ENCODE measurements around the gene AMZ1. TPM values are rescaled to one million over a fixed set of nuclear protein-coding genes. Genes with fewer than 3 reads are reported as not detected.
"Not testable (repeated sequence)": the region's sequence is repeated elsewhere in the genome, so short reads cannot be mapped to it uniquely, and the experiment has no call there.

AMZ1 gene
- total RNA-seq, 1 experiment from 2014 or later: 0.74 TPM

GRCh38 chr7:2691011-2691707 is 3.2 kb downstream of the AMZ1 start:
- no peak overlapping the region for H3K23ac ChIP-seq (ENCODE audit: insufficient read length, low read depth, low read length)
- no peaks in the 10 kb centered on the region for H3K79me2 ChIP-seq (ENCODE audit: insufficient read depth, low read length)
- H3K14ac ChIP-seq (ENCODE audit: insufficient read depth, low read length): no peak overlapping the region
- H3K27me3 ChIP-seq (ENCODE audit: insufficient read depth, low read length): peaks cover 12% of the 10 kb centered on the region; the same call in 1 of the 2 replicates
- Mint-ChIP-seq H3K36me3 (ENCODE audit: insufficient read depth in 1 of 3, low read depth in 3 of 3) (no peaks in the 10 kb centered on the region), H3K27me3 (ENCODE audit: low read depth) (peaks cover 47% of the 10 kb centered on the region), H3K27ac (peak overlapping the region in 1 of 3 experiments; percentile 27; a peak in 1 of 7 replicates), H3K4me1 (peaks cover 5 to 8% of the 10 kb centered on the region in 2 experiments), H3K9me3 (no peaks in the 10 kb centered on the region), H3K4me3 (no peak overlapping the region)
- H4K20me1 ChIP-seq (ENCODE audit: control insufficient read depth, insufficient read depth, insufficient read length): no peaks in the 10 kb centered on the region
- H2BK15ac ChIP-seq (ENCODE audit: low read depth, low read length): no peak overlapping the region; the same call in 1 of the 2 replicates
- TF ChIP-seq CTCF (conservative IDR thresholded peaks at IDR 0.05): no peak
- no peak overlapping the region for H4K91ac ChIP-seq (ENCODE audit: insufficient read length, low read depth, low read length)
- H3K23me2 ChIP-seq (ENCODE audit: insufficient read length, low read depth, low read length, poor library complexity, severe bottlenecking): peaks cover 11% of the 10 kb centered on the region
- H2BK5ac ChIP-seq (ENCODE audit: insufficient read length, low read length): no peak overlapping the region
- H3K4ac ChIP-seq (ENCODE audit: low read depth, low read length): no peak overlapping the region
- no CpG with 5 or more reads among the region's 18 CpGs for WGBS (ENCODE audit: extremely low coverage, insufficient read length, low lambda C conversion rate)
- H4K8ac ChIP-seq (replicated peaks; ENCODE audit: insufficient read length, low read depth, low read length): no peak overlapping the region
- no peak overlapping the region for H2AK5ac ChIP-seq (ENCODE audit: insufficient read length, low read length)
- no peak overlapping the region for H2BK12ac ChIP-seq (ENCODE audit: insufficient read length, low read depth, low read length)
- no peak overlapping the region for H3T11ph ChIP-seq (ENCODE audit: low read length)
- no peaks in the 10 kb centered on the region for H3K4me1 ChIP-seq (ENCODE audit: insufficient read depth, low read length)
- H2AFZ ChIP-seq (ENCODE audit: low read length): no peak overlapping the region
- no peak overlapping the region for H3K56ac ChIP-seq (ENCODE audit: insufficient read length, low read depth, low read length)
- no peak overlapping the region for H3K4me2 ChIP-seq (ENCODE audit: insufficient read depth, insufficient read length, low read length)
- no peak overlapping the region for H3K27ac ChIP-seq (ENCODE audit: insufficient read length, low read depth, low read length)
- no peak overlapping the region for H3K9ac ChIP-seq (ENCODE audit: extremely low read depth, insufficient read length, low read length)
- no peaks in the 10 kb centered on the region for H3K9me3 ChIP-seq (ENCODE audit: control insufficient read depth, low read depth, low read length)
- no peaks in the 10 kb centered on the region for H3K79me1 ChIP-seq (ENCODE audit: insufficient read depth, low read depth, low read length, poor library complexity, severe bottlenecking)
- H2BK120ac ChIP-seq (ENCODE audit: low read depth, low read length, poor library complexity, severe bottlenecking): no peak overlapping the region
- no peak overlapping the region for H4K5ac ChIP-seq (ENCODE audit: insufficient read length, low read depth, low read length)
- DNase-seq: no peak
- H2BK20ac ChIP-seq (ENCODE audit: low read depth, low read length, poor library complexity, severe bottlenecking): no peak overlapping the region
- no peak overlapping the region for H3K18ac ChIP-seq (ENCODE audit: insufficient read length, low read depth, low read length)

- not testable (repeated sequence) for H4K8ac ChIP-seq (replicated peaks; ENCODE audit: insufficient read length, low read depth, low read length); H3K9ac ChIP-seq (ENCODE audit: extremely low read depth, insufficient read length, low read length); H4K91ac ChIP-seq (ENCODE audit: insufficient read length, low read depth, low read length); H3T11ph ChIP-seq (ENCODE audit: low read length); H2BK20ac ChIP-seq (ENCODE audit: low read depth, low read length, poor library complexity, severe bottlenecking); H2AFZ ChIP-seq (ENCODE audit: low read length); H3K18ac ChIP-seq (ENCODE audit: insufficient read length, low read depth, low read length); H3K4me1 Mint-ChIP-seq; H2BK12ac ChIP-seq (ENCODE audit: insufficient read length, low read depth, low read length); H2BK15ac ChIP-seq (ENCODE audit: low read depth, low read length); H3K27ac Mint-ChIP-seq; H3K56ac ChIP-seq (ENCODE audit: insufficient read length, low read depth, low read length); H4K5ac ChIP-seq (ENCODE audit: insufficient read length, low read depth, low read length); H3K4me1 ChIP-seq (ENCODE audit: insufficient read depth, low read length); H3K79me2 ChIP-seq (ENCODE audit: insufficient read depth, low read length); H3K23ac ChIP-seq (ENCODE audit: insufficient read length, low read depth, low read length); H3K9me3 ChIP-seq (ENCODE audit: control insufficient read depth, low read depth, low read length); H3K4ac ChIP-seq (ENCODE audit: low read depth, low read length); H3K14ac ChIP-seq (ENCODE audit: insufficient read depth, low read length); H2AK5ac ChIP-seq (ENCODE audit: insufficient read length, low read length); H2BK120ac ChIP-seq (ENCODE audit: low read depth, low read length, poor library complexity, severe bottlenecking); H3K79me1 ChIP-seq (ENCODE audit: insufficient read depth, low read depth, low read length, poor library complexity, severe bottlenecking); H4K20me1 ChIP-seq (ENCODE audit: control insufficient read depth, insufficient read depth, insufficient read length); H2BK5ac ChIP-seq (ENCODE audit: insufficient read length, low read length); DNase-seq; H3K9me3 Mint-ChIP-seq; H3K27ac ChIP-seq (ENCODE audit: insufficient read length, low read depth, low read length); H3K36me3 Mint-ChIP-seq (ENCODE audit: insufficient read depth in 1 of 3, low read depth in 3 of 3); H3K4me2 ChIP-seq (ENCODE audit: insufficient read depth, insufficient read length, low read length); H3K4me3 Mint-ChIP-seq
- H3K27me3 Mint-ChIP-seq (ENCODE audit: low read depth): peaks cover 40% of the 10 kb centered on the region
- WGBS (ENCODE audit: extremely low coverage, insufficient read length, low lambda C conversion rate): no CpG with 5 or more reads among the region's 23 CpGs
- Histone ChIP-seq H3K27me3 (ENCODE audit: insufficient read depth, low read length) (peaks cover 12% of the 10 kb centered on the region; the same call in 1 of the 2 replicates), H3K23me2 (ENCODE audit: insufficient read length, low read depth, low read length, poor library complexity, severe bottlenecking) (peaks cover 11% of the 10 kb centered on the region)
Measured at GRCh38 chr7:2691932-2692439, 4.0 kb downstream of the AMZ1 start.

All from H9 (cell line).